LHCN-M2 (cell line): ENCODE data around the gene TAS2R8. TPM values are rescaled to one million over a fixed set of nuclear protein-coding genes. Genes with fewer than 3 reads are reported as not detected.

Experiments
- total RNA-seq: library from RNA; depleted of rRNA; stranded (reverse); fragments of >200 nt; gene quantifications from 2 replicates; pipeline ENCODE4 v1.2.3, GENCODE V29; 2014; rRNA removed

The TAS2R8 gene
- total RNA-seq, 1 experiment from 2014 or later: not detected

Other genes with a start within 250 kb of the TAS2R8 start
- gene MAGOHB, start 193.7 kb downstream of the TAS2R8 start, total RNA-seq: 34.2 and 47.0 TPM in 2 replicates
- gene STYK1, start 133.2 kb downstream of the TAS2R8 start, total RNA-seq: 1.7 and 2.1 TPM in 2 replicates
- 137 and 159 TPM in 2 replicates for gene YBX3, start 84.0 kb downstream of the TAS2R8 start, total RNA-seq
- 0.32 TPM in 1 of 2 replicates, not detected in the other for gene TAS2R7, start 4.7 kb downstream of the TAS2R8 start, total RNA-seq
- gene TAS2R9, start 2.9 kb upstream of the TAS2R8 start, total RNA-seq: 0.34 TPM in 1 of 2 replicates, not detected in the other
- gene TAS2R10, start 19.1 kb upstream of the TAS2R8 start, total RNA-seq: 0.19 and 0.40 TPM in 2 replicates
- gene PRR4, start 42.2 kb upstream of the TAS2R8 start, total RNA-seq: 0.34 and 1.9 TPM in 2 replicates
- 6.6 and 8.7 TPM in 2 replicates for gene PRH1, start 77.0 kb upstream of the TAS2R8 start, total RNA-seq
- 0.06 and 0.63 TPM in 2 replicates for gene TAS2R13, start 102.3 kb upstream of the TAS2R8 start, total RNA-seq
- gene PRH2, start 122.0 kb upstream of the TAS2R8 start, total RNA-seq: 1.0 TPM in 1 of 2 replicates, not detected in the other
- gene TAS2R14, start 132.0 kb upstream of the TAS2R8 start, total RNA-seq: 1.7 and 1.8 TPM in 2 replicates
- gene TAS2R50, start 179.6 kb upstream of the TAS2R8 start, total RNA-seq: 0.58 and 0.75 TPM in 2 replicates
- 0.51 and 0.75 TPM in 2 replicates for gene TAS2R20, start 191.0 kb upstream of the TAS2R8 start, total RNA-seq
- 0.75 and 1.9 TPM in 2 replicates for gene TAS2R19, start 215.3 kb upstream of the TAS2R8 start, total RNA-seq
- 1.4 and 1.5 TPM in 2 replicates for gene TAS2R31, start 224.1 kb upstream of the TAS2R8 start, total RNA-seq